OCI-LY3 (cell line): ENCODE measurements around the gene HIPK2.
A peak's percentile ranks its signal among the peaks of the same experiment; 100 is the strongest.

Experiments used
- H2AFZ ChIP-seq: fragments of 200-600, 300-600 bp; shearing (Covaris generic); 2 replicates; pipeline ENCODE4 v1.6.0; 2014; ENCODE audit warnings: antibody characterized with exemption, low read depth, low read length
- H3K27ac ChIP-seq: fragments of 200-600, 300-600 bp; sonication (generic); 2 replicates; pipeline ENCODE4 v1.5.1; 2014; ENCODE audit warnings: mild to moderate bottlenecking, low read length, moderate library complexity, mixed read lengths
- H3K27me3 ChIP-seq: fragments of 200-600, 300-600 bp; sonication (generic); 2 replicates; pipeline ENCODE4 v1.6.1; 2014; ENCODE audit warnings: low read depth, low read length, mixed read lengths
- H3K36me3 ChIP-seq: fragments of 200-600, 300-600 bp; sonication (generic); replicated peaks from 2 replicates; pipeline ENCODE3; 2014; ENCODE audit warnings: low read depth, low read length, mixed read lengths
- H3K4me1 ChIP-seq: fragments of 300-600, 200-600 bp; sonication (generic); 2 replicates; pipeline ENCODE4 v1.6.1; 2014; ENCODE audit warnings: low read length, mixed read lengths
- H3K4me2 ChIP-seq: fragments of 200-600, 300-600 bp; sonication (generic); 2 replicates; pipeline ENCODE4 v1.6.1; 2014; ENCODE audit warnings: low read length, mixed read lengths
- H3K4me3 ChIP-seq: fragments of 300-600, 200-600 bp; sonication (generic); 2 replicates; pipeline ENCODE4 v1.5.1; 2014; ENCODE audit warnings: antibody characterized with exemption, mild to moderate bottlenecking, low read length, moderate library complexity
- H3K79me2 ChIP-seq: fragments of 300-600, 200-600 bp; shearing (Covaris generic); 2 replicates; pipeline ENCODE4 v1.6.1; 2014; ENCODE audit warnings: mild to moderate bottlenecking, low read length, mixed read lengths
- H3K9ac ChIP-seq: fragments of 300-600, 200-600 bp; shearing (Covaris generic); 2 replicates; pipeline ENCODE4 v1.6.0; 2014; ENCODE audit warnings: mild to moderate bottlenecking, low read length, moderate library complexity
- H3K9me3 ChIP-seq: fragments of 200-600, 300-600 bp; shearing (Covaris generic); 2 replicates; pipeline ENCODE4 v1.6.1; 2014; ENCODE audit warnings: low read length, mixed read lengths; ENCODE audit not compliant: insufficient read depth
- H4K20me1 ChIP-seq: fragments of 200-600, 300-600 bp; sonication (generic); 2 replicates; pipeline ENCODE4 v1.6.1; 2016; ENCODE audit warnings: low read length, mixed read lengths; ENCODE audit not compliant: insufficient read depth
- EZH2phosphoT487 ChIP-seq: fragments of 200-600 bp; shearing (Covaris generic); IDR thresholded peaks from 2 replicates; pipeline ENCODE4 v1.6.1; 2018; ENCODE audit warnings: antibody characterized with exemption, mixed run types, low read depth
- TF ChIP-seq, protein P1 (sequence below): fragments of 200-600, 300-600 bp; sonication (generic); IDR thresholded peaks from 2 replicates; pipeline ENCODE4 v1.5.1; 2014; ENCODE audit warnings: antibody characterized with exemption, low read length, low read depth

HIPK2 gene

DNA sequence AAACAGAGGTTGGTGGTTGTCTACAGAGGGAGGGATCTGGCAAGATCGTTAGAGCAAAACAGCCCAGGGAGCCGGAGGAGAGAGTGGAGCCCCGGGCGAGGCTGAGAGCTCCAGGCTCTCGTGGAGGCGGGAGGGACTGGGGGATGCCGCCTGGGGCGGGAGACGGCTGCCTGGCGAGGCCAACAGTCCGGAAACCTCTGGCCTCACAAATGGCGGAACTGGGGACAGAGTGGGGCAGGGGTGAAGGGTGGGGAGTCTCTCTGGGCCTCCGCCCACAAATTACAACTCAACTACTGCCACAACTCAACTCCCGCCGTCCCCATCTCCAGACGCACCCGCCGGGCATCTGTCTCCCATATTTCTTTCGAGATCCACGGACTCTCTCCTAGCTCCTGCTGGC lies 206.6 kb downstream of the HIPK2 start:
- Histone ChIP-seq H3K27me3 (peaks cover under 1% of the 10 kb centered on the region; the same call in 1 of the 2 replicates), H3K4me3 (no peak overlapping the region), H3K4me2 (no peak overlapping the region), H3K27ac (no peak overlapping the region), H3K79me2 (no peaks in the 10 kb centered on the region), H2AFZ (no peak overlapping the region), H4K20me1 (no peaks in the 10 kb centered on the region), H3K9ac (no peak overlapping the region), H3K4me1 (no peaks in the 10 kb centered on the region), H3K9me3 (no peaks in the 10 kb centered on the region), H3K36me3 (no peaks in the 10 kb centered on the region)
- TF ChIP-seq, protein P1, sequence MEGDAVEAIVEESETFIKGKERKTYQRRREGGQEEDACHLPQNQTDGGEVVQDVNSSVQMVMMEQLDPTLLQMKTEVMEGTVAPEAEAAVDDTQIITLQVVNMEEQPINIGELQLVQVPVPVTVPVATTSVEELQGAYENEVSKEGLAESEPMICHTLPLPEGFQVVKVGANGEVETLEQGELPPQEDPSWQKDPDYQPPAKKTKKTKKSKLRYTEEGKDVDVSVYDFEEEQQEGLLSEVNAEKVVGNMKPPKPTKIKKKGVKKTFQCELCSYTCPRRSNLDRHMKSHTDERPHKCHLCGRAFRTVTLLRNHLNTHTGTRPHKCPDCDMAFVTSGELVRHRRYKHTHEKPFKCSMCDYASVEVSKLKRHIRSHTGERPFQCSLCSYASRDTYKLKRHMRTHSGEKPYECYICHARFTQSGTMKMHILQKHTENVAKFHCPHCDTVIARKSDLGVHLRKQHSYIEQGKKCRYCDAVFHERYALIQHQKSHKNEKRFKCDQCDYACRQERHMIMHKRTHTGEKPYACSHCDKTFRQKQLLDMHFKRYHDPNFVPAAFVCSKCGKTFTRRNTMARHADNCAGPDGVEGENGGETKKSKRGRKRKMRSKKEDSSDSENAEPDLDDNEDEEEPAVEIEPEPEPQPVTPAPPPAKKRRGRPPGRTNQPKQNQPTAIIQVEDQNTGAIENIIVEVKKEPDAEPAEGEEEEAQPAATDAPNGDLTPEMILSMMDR, result no peak
- TF ChIP-seq EZH2phosphoT487, result no peak

GRCh38 chr7:139570626-139571025 lies 207.2 kb downstream of the HIPK2 start:
- Histone ChIP-seq H3K4me2 (no peak overlapping the region), H3K27ac (no peak overlapping the region), H3K79me2 (no peaks in the 10 kb centered on the region), H3K27me3 (peaks cover 5% of the 10 kb centered on the region; the same call in 1 of the 2 replicates), H4K20me1 (no peaks in the 10 kb centered on the region), H3K4me1 (no peaks in the 10 kb centered on the region), H3K4me3 (no peak overlapping the region), H3K9me3 (no peaks in the 10 kb centered on the region), H2AFZ (no peak overlapping the region), H3K9ac (no peak overlapping the region), H3K36me3 (no peaks in the 10 kb centered on the region)
- TF ChIP-seq, protein P1, result no peak

GRCh38 chr7:139570119-139570518 lies 207.7 kb downstream of the HIPK2 start:
- no peaks in the 10 kb centered on the region for H3K79me2 ChIP-seq
- H2AFZ ChIP-seq, result no peak overlapping the region
- H3K4me3 ChIP-seq, result no peak overlapping the region
- no peaks in the 10 kb centered on the region for H4K20me1 ChIP-seq
- H3K36me3 ChIP-seq, result no peaks in the 10 kb centered on the region
- no peaks in the 10 kb centered on the region for H3K4me1 ChIP-seq
- no peak overlapping the region for H3K9ac ChIP-seq
- H3K9me3 ChIP-seq, result no peaks in the 10 kb centered on the region
- H3K4me2 ChIP-seq, result no peak overlapping the region
- H3K27me3 ChIP-seq, result peaks cover 5% of the 10 kb centered on the region; the same call in 1 of the 2 replicates
- no peak overlapping the region for H3K27ac ChIP-seq
- no peak for TF ChIP-seq EZH2phosphoT487
- TF ChIP-seq, protein P1, result peak; percentile 22; the same call in 1 of the 2 replicates

GRCh38 chr7:139568813-139569490 lies 208.8 kb downstream of the HIPK2 start:
- H4K20me1 ChIP-seq, result no peaks in the 10 kb centered on the region
- TF ChIP-seq EZH2phosphoT487, result no peak
- H3K4me3 ChIP-seq, result no peak overlapping the region
- peaks cover 8% of the 10 kb centered on the region; the same call in 1 of the 2 replicates for H3K27me3 ChIP-seq
- no peak overlapping the region for H2AFZ ChIP-seq
- H3K9ac ChIP-seq, result no peak overlapping the region
- H3K9me3 ChIP-seq, result no peaks in the 10 kb centered on the region
- no peaks in the 10 kb centered on the region for H3K36me3 ChIP-seq
- no peaks in the 10 kb centered on the region for H3K4me1 ChIP-seq
- H3K4me2 ChIP-seq, result no peak overlapping the region
- no peaks in the 10 kb centered on the region for H3K79me2 ChIP-seq
- no peak overlapping the region for H3K27ac ChIP-seq

DNA sequence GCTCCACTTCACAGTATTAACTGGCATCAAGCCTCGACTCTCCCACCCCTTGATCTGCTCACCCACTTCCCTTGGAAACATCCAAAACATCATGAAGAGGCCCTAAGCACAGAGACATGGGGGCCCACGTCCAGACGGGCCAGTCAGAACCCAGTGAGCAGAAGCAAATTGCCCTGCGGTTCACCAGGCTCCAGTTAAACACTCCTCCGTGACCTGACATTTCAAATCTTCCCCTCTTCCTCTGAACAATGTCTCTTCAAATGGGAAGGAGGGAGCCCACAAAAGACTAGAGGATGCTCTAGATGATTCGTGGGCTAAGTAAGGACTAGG lies 209.5 kb downstream of the HIPK2 start:
- Histone ChIP-seq H3K4me3 (no peak overlapping the region), H4K20me1 (no peaks in the 10 kb centered on the region), H3K4me2 (no peak overlapping the region), H3K9ac (no peak overlapping the region), H3K79me2 (no peaks in the 10 kb centered on the region), H3K4me1 (no peaks in the 10 kb centered on the region), H3K36me3 (no peaks in the 10 kb centered on the region), H3K9me3 (no peaks in the 10 kb centered on the region), H3K27ac (no peak overlapping the region), H2AFZ (no peak overlapping the region), H3K27me3 (peaks cover 8% of the 10 kb centered on the region; the same call in 1 of the 2 replicates)
- TF ChIP-seq, protein P1, result no peak
- no peak for TF ChIP-seq EZH2phosphoT487
